GM04503 (cell line): ENCODE data around the gene NOM1.
"Not testable (repeated sequence)": the region's sequence is repeated elsewhere in the genome, so short reads cannot be mapped to it uniquely, and the experiment has no call there.

Experiments used
- DNase-seq: peaks from one replicate; pipeline ENCODE4 v3.0.0-alpha.2; 2012; ENCODE audit warnings: low read depth

Gene NOM1

GRCh38 chr7:156941393-156942182 lies 7.9 kb upstream of the NOM1 start:
- no peak for DNase-seq

GRCh38 chr7:156942708-156943090 lies 6.8 kb upstream of the NOM1 start:
- DNase-seq: no peak

GRCh38 chr7:156943091-156944041 lies 6.1 kb upstream of the NOM1 start:
- DNase-seq: no peak

- DNase-seq: no peak
Measured at GRCh38 chr7:156944876-156945275, 4.6 kb upstream of the NOM1 start.

- no peak for DNase-seq
Measured at GRCh38 chr7:156947120-156947843, 2.2 kb upstream of the NOM1 start.

GRCh38 chr7:156948361-156948760 lies 1.2 kb upstream of the NOM1 start:
- DNase-seq: no peak

GRCh38 chr7:156950381-156950858 lies 908 bp downstream of the NOM1 start:
- DNase-seq: no peak

- DNase-seq: not testable (repeated sequence)
Measured at GRCh38 chr7:156953215-156953614, 3.7 kb downstream of the NOM1 start.

GRCh38 chr7:156954941-156955340 lies 5.4 kb downstream of the NOM1 start:
- no peak for DNase-seq

- no peak for DNase-seq
Measured at GRCh38 chr7:156956727-156957126, 7.2 kb downstream of the NOM1 start.

GRCh38 chr7:156962145-156962544 lies 12.6 kb downstream of the NOM1 start:
- no peak for DNase-seq

- no peak for DNase-seq
Measured at GRCh38 chr7:156962897-156963296, 13.4 kb downstream of the NOM1 start.

GRCh38 chr7:156963472-156963871 lies 14.0 kb downstream of the NOM1 start:
- DNase-seq: no peak

GRCh38 chr7:156964971-156965370 lies 15.5 kb downstream of the NOM1 start:
- no peak for DNase-seq

- no peak for DNase-seq
Measured at GRCh38 chr7:156966387-156966786, 16.9 kb downstream of the NOM1 start.

- DNase-seq: no peak
Measured at GRCh38 chr7:156968183-156968582, 18.7 kb downstream of the NOM1 start.

GRCh38 chr7:156969972-156970420 lies 20.5 kb downstream of the NOM1 start:
- DNase-seq: no peak

GRCh38 chr7:156975620-156976019 lies 26.1 kb downstream of the NOM1 start:
- DNase-seq: no peak

- DNase-seq: no peak
Measured at GRCh38 chr7:156979007-156979606, 29.6 kb downstream of the NOM1 start.

- DNase-seq: no peak
Measured at GRCh38 chr7:156979711-156980110, 30.2 kb downstream of the NOM1 start.

- DNase-seq: peak; percentile 90
Measured at GRCh38 chr7:156984174-156984891, 34.8 kb downstream of the NOM1 start.
